Liver (tissue), 9 donors: ENCODE results near the gene HEPN1. TPM values are rescaled to one million over a fixed set of nuclear protein-coding genes. Genes with fewer than 3 reads are reported as not detected.

Experiments
- DNase-seq: peaks from one replicate; pipeline ENCODE4 v3.0.0-alpha.2; 2017; ENCODE audit warnings: low spot score
- H3K27ac ChIP-seq, 2 donors: one replicate each; pipeline ENCODE4 v1.7.0; 2013; ENCODE audit warnings: inconsistent platforms in 2 of 2, low read length in 2 of 2, control low read depth in 1 of 2, low read depth in 1 of 2, mild to moderate bottlenecking in 1 of 2
- H3K27me3 ChIP-seq, 4 donors: one replicate each; pipeline versions ENCODE4 v1.6.1 to v1.7.0; 2013; ENCODE audit warnings: low read length in 3 of 4, inconsistent platforms in 1 of 4, mild to moderate bottlenecking in 1 of 4, moderate library complexity in 1 of 4; ENCODE audit not compliant: control insufficient read depth in 4 of 4, insufficient read depth in 4 of 4
- H3K36me3 ChIP-seq, 4 donors: one replicate each; pipeline versions ENCODE4 v1.6.1 to v1.7.0; 2013; ENCODE audit warnings: low read length in 3 of 4, mild to moderate bottlenecking in 3 of 4, low read depth in 1 of 4, moderate library complexity in 1 of 4; ENCODE audit not compliant: control insufficient read depth in 4 of 4, insufficient read depth in 3 of 4
- H3K4me1 ChIP-seq, 4 donors: one replicate each; pipeline versions ENCODE4 v1.6.1 to v1.7.0; 2013; ENCODE audit warnings: low read length in 3 of 4, mild to moderate bottlenecking in 3 of 4, moderate library complexity in 1 of 4; ENCODE audit not compliant: control insufficient read depth in 4 of 4, insufficient read depth in 4 of 4
- H3K4me3 ChIP-seq, 3 donors: one replicate each; pipeline versions ENCODE4 v1.6.1 to v1.7.0; 2013; ENCODE audit warnings: low read length in 3 of 3, control low read depth in 1 of 3, low read depth in 1 of 3, mild to moderate bottlenecking in 1 of 3
- H3K9ac ChIP-seq, 2 donors: one replicate each; pipeline ENCODE4 v1.7.0; 2013; ENCODE audit warnings: low read length in 2 of 2, mild to moderate bottlenecking in 2 of 2, moderate library complexity in 2 of 2, control low read depth in 1 of 2, low read depth in 1 of 2
- H3K9me3 ChIP-seq, 4 donors: one replicate each; pipeline versions ENCODE4 v1.6.1 to v1.7.0; 2013; ENCODE audit warnings: low read length in 3 of 4; ENCODE audit not compliant: control insufficient read depth in 4 of 4
- ATF3 ChIP-seq: IDR thresholded peaks from 2 replicates; pipeline ENCODE4 v1.6.1; 2016; ENCODE audit warnings: antibody characterized with exemption
- CTCF ChIP-seq: fragments of 150-350 bp; IDR thresholded peaks from 2 replicates; pipeline ENCODE4 v1.5.1; 2017; ENCODE audit warnings: improper control_type of control experiment, low read depth, low read length; ENCODE audit not compliant: missing input control
- EGR1 ChIP-seq, 2 donors: IDR thresholded peaks; 2 replicates each; pipeline ENCODE4 v1.6.1; 2016 to 2018; ENCODE audit warnings: antibody characterized with exemption in 2 of 2, low read depth in 2 of 2
- FOXA1 ChIP-seq: IDR thresholded peaks from 2 replicates; pipeline ENCODE4 v1.6.1; 2016; ENCODE audit warnings: antibody characterized with exemption
- FOXA2 ChIP-seq: IDR thresholded peaks from 2 replicates; pipeline ENCODE4 v1.6.1; 2016; ENCODE audit warnings: antibody characterized with exemption
- GABPA ChIP-seq, 2 donors: IDR thresholded peaks in 1 of 2; conservative IDR thresholded peaks in 1 of 2; 2 replicates each; pipeline ENCODE4 v1.6.1; 2016; ENCODE audit warnings: antibody characterized with exemption in 2 of 2, mild to moderate bottlenecking in 1 of 2, moderate library complexity in 1 of 2
- HNF4A ChIP-seq, 2 donors: conservative IDR thresholded peaks; 2 replicates each; pipeline ENCODE4 v1.6.1; 2016; ENCODE audit warnings: antibody characterized with exemption in 2 of 2, mild to moderate bottlenecking in 2 of 2
- HNF4G ChIP-seq: IDR thresholded peaks from 2 replicates; pipeline ENCODE4 v1.6.1; 2016; ENCODE audit warnings: antibody characterized with exemption
- JUND ChIP-seq, 2 donors: IDR thresholded peaks; 2 replicates each; pipeline ENCODE4 v1.6.1; 2016; ENCODE audit warnings: antibody characterized with exemption in 2 of 2
- MAX ChIP-seq: IDR thresholded peaks from 2 replicates; pipeline ENCODE4 v1.6.1; 2016; ENCODE audit warnings: antibody characterized with exemption
- NR2F2 ChIP-seq: IDR thresholded peaks from 2 replicates; pipeline ENCODE4 v1.6.1; 2016; ENCODE audit warnings: antibody characterized with exemption
- RAD21 ChIP-seq, 2 donors: IDR thresholded peaks; 2 replicates each; pipeline ENCODE4 v1.6.1; 2016; ENCODE audit warnings: antibody characterized with exemption in 2 of 2, mild to moderate bottlenecking in 2 of 2
- REST ChIP-seq: IDR thresholded peaks from 2 replicates; pipeline ENCODE4 v1.6.1; 2016; ENCODE audit warnings: antibody characterized with exemption, mild to moderate bottlenecking
- RXRA ChIP-seq, 2 donors: IDR thresholded peaks; 2 replicates each; pipeline ENCODE4 v1.6.1; 2017 to 2018; ENCODE audit warnings: antibody characterized with exemption in 2 of 2, mild to moderate bottlenecking in 1 of 2
- SP1 ChIP-seq: IDR thresholded peaks from 2 replicates; pipeline ENCODE4 v1.6.1; 2018; ENCODE audit warnings: antibody characterized with exemption, mild to moderate bottlenecking
- TAF1 ChIP-seq: conservative IDR thresholded peaks from 2 replicates; pipeline ENCODE4 v1.6.1; 2016; ENCODE audit warnings: antibody characterized with exemption, mild to moderate bottlenecking
- YY1 ChIP-seq: IDR thresholded peaks from 2 replicates; pipeline ENCODE4 v1.6.1; 2016; ENCODE audit warnings: antibody characterized with exemption, mild to moderate bottlenecking
- ZBTB33 ChIP-seq: IDR thresholded peaks from 2 replicates; pipeline ENCODE4 v1.6.1; 2016; ENCODE audit warnings: antibody characterized with exemption
- WGBS: extraction: QIAGEN DNeasy Blood & Tissue Kit; methylation state at CpG from one replicate; pipeline ENCODE4 v1.1.7; 2013; 5-methylcytosine and 5-hydroxymethylcytosine counted together
- polyA plus RNA-seq, 2 donors: library from polyadenylated mRNA; stranded (reverse) in 1 of 2; unstranded in 1 of 2; fragments of 200-250 nt in 1 of 2; fragments of >200 nt in 1 of 2; fragmentation: Nextera tagmentation in 1 of 2; extraction: Ambion mirVana in 1 of 2; gene quantifications; one replicate each; pipeline versions ENCODE4 v1.2.1 to v1.2.3, GENCODE V29; 2013 to 2015
- total RNA-seq, 2 donors: library from RNA; depleted of rRNA; stranded (reverse); fragments of >200 nt; gene quantifications; one replicate each; pipeline ENCODE4 v1.2.3, GENCODE V29; 2014
- donor health status: healthy.
- donor health status: healthy.
- donor health status: healthy.
- donor health status: healthy.
- donor health status: healthy.

The HEPN1 gene
- total and polyA plus RNA-seq, 4 donors: 0.22 to 2.6 TPM; not detected in 2

DNA sequence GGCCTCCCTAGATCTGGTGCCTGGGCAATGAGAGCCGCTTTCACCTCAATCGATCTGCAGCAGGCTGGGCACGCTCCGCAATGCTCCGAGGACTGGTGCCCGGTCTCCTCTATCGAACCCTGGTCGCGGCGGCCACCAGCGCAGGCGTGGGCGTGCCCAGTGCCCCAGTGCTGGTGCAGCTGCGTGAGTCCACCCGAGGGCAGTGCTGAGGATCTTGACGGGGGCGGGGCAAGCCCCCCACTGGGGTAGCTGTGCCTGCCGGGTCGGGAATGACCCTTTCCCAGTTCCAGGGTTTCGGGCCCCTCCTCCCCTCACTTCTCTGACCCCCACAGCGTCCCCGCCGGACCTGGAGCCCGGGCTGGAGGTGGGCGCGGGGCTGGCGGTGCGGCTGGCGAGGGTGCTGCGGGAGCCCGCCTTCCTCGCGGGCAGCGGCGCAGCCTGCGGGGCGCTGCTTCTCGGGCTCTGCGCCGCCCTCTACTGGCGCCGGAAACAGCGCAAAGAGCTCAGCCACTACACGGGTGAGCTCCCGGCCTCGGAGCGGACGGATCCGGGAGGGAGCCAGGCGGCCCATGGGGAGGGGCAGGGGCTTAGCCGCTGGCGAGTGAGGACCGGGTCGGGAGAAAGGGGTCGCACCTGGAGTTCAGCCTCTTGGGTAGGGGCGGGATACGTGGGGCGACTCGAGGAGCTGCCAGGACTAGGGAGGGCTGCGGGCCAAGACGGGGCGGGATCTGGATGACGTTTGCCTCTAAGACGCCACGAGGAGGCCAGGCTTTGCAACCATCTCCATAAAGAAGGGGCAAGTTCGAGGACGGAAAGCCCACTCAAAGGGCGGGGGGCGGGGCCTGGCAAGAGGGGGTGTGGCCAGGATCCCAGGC, 42.9 kb upstream of the HEPN1 start:
- H3K9me3 ChIP-seq: no peaks in the 10 kb centered on the region
- under 1% methylated on average over 69 of the region's 69 CpGs for WGBS
- peaks cover 0 to 12% (median 4%) of the 10 kb centered on the region in 4 donors for H3K4me1 ChIP-seq
- H3K9ac ChIP-seq: peak overlapping the region; percentile 67
- H3K27ac ChIP-seq: peak overlapping the region; percentile 89 to 92
- peak; percentile 74 for DNase-seq
- peak overlapping the region; percentile 42 to 65 (median 65) for H3K4me3 ChIP-seq
- no peaks in the 10 kb centered on the region for H3K36me3 ChIP-seq
- peaks cover 0 to 2% (median 0%) of the 10 kb centered on the region in 4 donors for H3K27me3 ChIP-seq
- TF ChIP-seq EGR1 (IDR thresholded peaks at IDR 0.05; ENCODE audit: low read depth in 2 of 2) (peak; percentile 2 to 55), NR2F2 (no peak), HNF4G (no peak), MAX (no peak), RAD21 (IDR thresholded peaks at IDR 0.05) (peak; percentile 55 to 67), ATF3 (no peak), GABPA (IDR thresholded peaks at IDR 0.05 in 1 of 2, conservative IDR thresholded peaks at IDR 0.05 in 1 of 2) (peak in 1 of 2 donors; percentile 46), CTCF (peak; percentile 52), SP1 (peak; percentile 48), TAF1 (no peak), HNF4A (conservative IDR thresholded peaks at IDR 0.05) (no peak), YY1 (peak; percentile 35), ZBTB33 (no peak), FOXA1 (no peak), RXRA (IDR thresholded peaks at IDR 0.05) (no peak), JUND (IDR thresholded peaks at IDR 0.05) (no peak), REST (no peak), FOXA2 (no peak)
